Measurements from ENCODE around the gene ANO10.
"Not testable (repeated sequence)": the region's sequence is repeated elsewhere in the genome, so short reads cannot be mapped to it uniquely, and the experiment has no call there.

The ANO10 gene

DNA sequence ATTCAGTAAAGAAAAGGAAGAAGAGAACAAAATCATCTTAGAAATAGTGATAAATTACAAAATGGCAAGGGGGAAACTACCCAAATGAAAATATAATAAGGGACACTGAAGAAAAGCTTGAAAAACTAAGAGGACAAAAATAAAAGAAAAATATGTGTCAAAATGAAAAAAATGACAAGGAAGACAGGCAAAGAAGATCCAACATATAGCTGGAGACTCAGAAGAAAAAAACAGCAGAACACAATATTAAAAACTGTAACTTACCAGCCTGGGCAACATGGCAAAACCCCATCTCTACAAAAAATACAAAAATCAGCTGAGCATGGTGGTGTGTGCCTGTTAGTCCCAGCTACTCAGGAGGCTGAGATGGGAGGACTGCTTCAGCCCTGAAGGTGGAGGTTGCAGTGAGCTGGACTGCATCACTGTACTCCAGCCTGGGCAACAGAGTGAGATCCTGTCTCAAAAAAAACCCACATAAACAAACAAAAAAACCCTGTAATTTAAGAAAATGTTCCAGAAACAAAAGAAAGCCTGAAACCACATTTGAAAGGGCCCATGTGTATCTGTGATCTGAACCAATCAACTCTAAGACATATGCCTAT lies 93.2 kb downstream of the ANO10 start:
- Histone ChIP-seq H3K27me3 (ENCODE audit: control insufficient read depth, insufficient read depth, low read length) (no peaks in the 10 kb centered on the region), H3K4me3 (ENCODE audit: low read length) (no peak overlapping the region), H3K4me1 (ENCODE audit: control insufficient read depth, low read depth, low read length) (no peaks in the 10 kb centered on the region), H3K9me3 (ENCODE audit: control insufficient read depth, low read depth, low read length) (no peaks in the 10 kb centered on the region), H3K27ac (ENCODE audit: low read length) (no peak overlapping the region), H3K9ac (ENCODE audit: low read length) (no peak overlapping the region), H3K36me3 (ENCODE audit: control insufficient read depth, low read depth, low read length) (no peaks in the 10 kb centered on the region)

DNA sequence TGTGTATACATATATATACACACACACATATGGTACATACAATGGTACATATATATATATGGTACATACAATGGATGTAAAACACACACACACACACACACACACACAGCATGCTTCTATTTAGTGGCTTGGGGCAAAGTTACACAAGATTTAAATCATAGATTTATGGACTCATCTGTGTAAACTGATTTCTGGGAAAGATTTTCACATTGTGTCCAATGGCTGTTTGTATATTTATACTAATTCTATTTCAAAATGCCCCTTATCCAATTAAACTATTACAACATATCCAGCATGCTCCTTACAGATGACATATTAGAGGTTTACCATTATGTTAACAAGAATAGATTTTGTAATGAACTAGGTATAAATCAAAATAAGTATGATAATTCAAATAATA lies 94.9 kb downstream of the ANO10 start:
- Histone ChIP-seq H3K27me3 (ENCODE audit: control insufficient read depth, insufficient read depth, low read length) (no peaks in the 10 kb centered on the region), H3K36me3 (ENCODE audit: control insufficient read depth, low read depth, low read length) (no peaks in the 10 kb centered on the region), H3K4me3 (ENCODE audit: low read length) (no peak overlapping the region), H3K9me3 (ENCODE audit: control insufficient read depth, low read depth, low read length) (no peaks in the 10 kb centered on the region), H3K4me1 (ENCODE audit: control insufficient read depth, low read depth, low read length) (no peaks in the 10 kb centered on the region), H3K27ac (ENCODE audit: low read length) (no peak overlapping the region), H3K9ac (ENCODE audit: low read length) (no peak overlapping the region)

DNA sequence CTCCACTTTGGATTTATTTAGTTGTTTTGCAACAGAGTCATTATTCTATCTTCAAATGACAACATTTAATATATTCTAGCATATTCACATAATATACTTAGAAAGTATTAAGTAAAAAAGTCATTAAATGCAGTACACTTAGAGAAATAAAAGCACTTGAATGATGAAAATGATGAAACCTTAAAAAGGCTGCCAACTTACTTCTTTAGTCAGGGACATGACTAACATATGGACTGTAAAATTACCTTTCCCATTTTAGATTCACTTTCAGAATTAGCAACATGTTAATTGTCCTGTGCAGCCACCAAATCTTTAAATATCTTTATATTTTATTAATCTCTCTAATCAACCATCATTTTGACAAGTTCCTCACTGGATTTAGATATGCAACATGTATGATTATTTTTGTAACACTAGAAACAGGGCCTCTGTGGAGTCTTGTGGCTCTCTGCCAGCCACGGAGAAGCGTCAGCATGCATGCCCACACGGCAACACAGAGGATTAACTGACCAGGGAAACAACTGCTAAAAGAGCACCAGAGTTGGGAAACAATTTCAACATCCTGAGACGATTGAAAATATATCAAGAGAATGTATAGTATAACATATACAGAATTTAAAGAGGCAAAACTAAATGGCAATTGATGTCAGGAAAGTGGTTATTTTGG lies 95.7 kb downstream of the ANO10 start:
- H3K4me3 ChIP-seq (ENCODE audit: low read length) = no peak overlapping the region
- H3K4me1 ChIP-seq (ENCODE audit: control insufficient read depth, low read depth, low read length) = no peaks in the 10 kb centered on the region
- no peaks in the 10 kb centered on the region for H3K36me3 ChIP-seq (ENCODE audit: control insufficient read depth, low read depth, low read length)
- no peak overlapping the region for H3K9ac ChIP-seq (ENCODE audit: low read length)
- no peaks in the 10 kb centered on the region for H3K27me3 ChIP-seq (ENCODE audit: control insufficient read depth, insufficient read depth, low read length)
- H3K9me3 ChIP-seq (ENCODE audit: control insufficient read depth, low read depth, low read length) = no peaks in the 10 kb centered on the region
- H3K27ac ChIP-seq (ENCODE audit: low read length) = no peak overlapping the region

DNA sequence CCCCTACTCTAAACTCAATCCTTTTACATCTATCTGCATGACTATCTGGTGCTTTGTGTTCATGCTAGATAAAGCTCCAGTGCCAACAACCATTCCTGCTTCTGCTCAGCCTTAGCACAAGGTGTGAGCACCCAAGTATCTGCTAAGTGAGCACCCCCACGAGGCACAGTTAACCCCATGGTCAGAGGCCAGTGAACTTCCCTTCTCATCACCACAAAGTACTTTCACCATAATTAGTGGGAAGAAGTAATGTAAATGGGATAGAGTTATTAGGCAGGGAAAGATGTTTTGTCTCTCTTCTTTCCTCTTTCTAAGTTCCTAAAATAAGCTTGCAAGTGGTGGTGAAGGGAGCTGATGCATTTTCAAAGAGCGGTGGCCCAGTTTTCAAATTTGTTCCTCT lies 96.4 kb downstream of the ANO10 start:
- Histone ChIP-seq H3K27me3 (ENCODE audit: control insufficient read depth, insufficient read depth, low read length) (no peaks in the 10 kb centered on the region), H3K27ac (ENCODE audit: low read length) (no peak overlapping the region), H3K9me3 (ENCODE audit: control insufficient read depth, low read depth, low read length) (no peaks in the 10 kb centered on the region), H3K9ac (ENCODE audit: low read length) (no peak overlapping the region), H3K36me3 (ENCODE audit: control insufficient read depth, low read depth, low read length) (no peaks in the 10 kb centered on the region), H3K4me1 (ENCODE audit: control insufficient read depth, low read depth, low read length) (no peaks in the 10 kb centered on the region), H3K4me3 (ENCODE audit: low read length) (no peak overlapping the region)

DNA sequence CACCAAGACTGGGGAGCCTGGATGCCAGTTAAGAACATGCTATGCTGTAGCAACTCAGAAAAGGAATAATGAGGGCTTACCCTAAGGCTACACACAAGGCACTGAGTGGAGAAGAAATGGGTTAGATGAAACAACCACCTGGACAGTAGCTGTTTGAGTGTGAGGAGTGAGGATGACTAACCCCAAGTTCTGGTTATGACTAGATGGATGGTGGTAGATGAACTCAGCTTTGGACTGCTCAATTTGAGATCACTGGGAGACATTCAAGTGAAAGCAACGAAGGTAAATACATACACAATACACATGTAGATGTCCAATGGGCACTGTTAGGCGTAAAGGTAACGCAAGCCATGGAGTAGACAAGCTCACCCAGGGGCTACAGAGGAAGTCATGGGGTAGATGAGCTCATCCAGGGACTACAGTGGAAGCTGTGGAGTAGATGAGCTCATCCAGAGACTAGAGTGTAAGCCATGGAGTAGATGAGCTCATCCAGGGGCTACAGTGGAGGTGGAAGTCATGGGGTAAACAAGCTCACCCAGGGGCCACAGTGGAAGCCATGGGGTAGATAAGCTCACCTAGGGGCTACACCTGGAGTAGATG lies 98.3 kb downstream of the ANO10 start:
- no peak overlapping the region for H3K4me3 ChIP-seq (ENCODE audit: low read length)
- no peaks in the 10 kb centered on the region for H3K4me1 ChIP-seq (ENCODE audit: control insufficient read depth, low read depth, low read length)
- H3K36me3 ChIP-seq (ENCODE audit: control insufficient read depth, low read depth, low read length) = no peaks in the 10 kb centered on the region
- no peak overlapping the region for H3K27ac ChIP-seq (ENCODE audit: low read length)
- H3K9me3 ChIP-seq (ENCODE audit: control insufficient read depth, low read depth, low read length) = peaks cover 3% of the 10 kb centered on the region
- H3K27me3 ChIP-seq (ENCODE audit: control insufficient read depth, insufficient read depth, low read length) = no peaks in the 10 kb centered on the region
- no peak overlapping the region for H3K9ac ChIP-seq (ENCODE audit: low read length)

DNA sequence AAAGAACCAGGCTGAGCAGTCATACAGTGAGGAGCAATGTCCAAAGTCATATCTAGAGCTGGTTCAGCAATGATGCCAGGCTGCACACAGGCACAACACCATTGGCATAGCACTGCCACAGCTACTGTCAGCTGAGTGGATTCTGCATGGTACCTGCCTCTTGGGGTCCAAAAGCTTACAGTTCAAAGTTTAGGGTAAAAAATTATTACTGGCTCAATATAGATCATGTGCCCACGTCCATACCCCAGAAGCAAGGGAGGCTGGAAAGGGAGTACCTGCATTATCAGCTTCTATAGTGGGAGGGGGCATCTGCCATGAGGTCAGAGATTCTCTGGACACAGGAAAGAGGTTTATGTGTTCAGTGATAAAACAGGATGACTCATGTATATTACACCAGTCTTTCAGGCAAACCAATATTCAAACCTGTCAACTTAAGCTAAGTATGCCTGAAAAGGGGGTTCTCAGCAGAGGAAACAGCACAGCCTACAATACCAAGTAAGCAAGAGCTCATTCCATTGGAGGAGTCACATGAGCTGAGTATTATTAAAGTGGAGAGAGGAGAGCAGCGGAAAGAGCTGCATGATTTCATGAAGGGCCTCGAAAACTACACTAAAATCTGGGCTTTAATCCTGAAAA lies 99.0 kb downstream of the ANO10 start:
- H3K36me3 ChIP-seq (ENCODE audit: control insufficient read depth, low read depth, low read length) = no peaks in the 10 kb centered on the region
- no peaks in the 10 kb centered on the region for H3K4me1 ChIP-seq (ENCODE audit: control insufficient read depth, low read depth, low read length)
- no peaks in the 10 kb centered on the region for H3K27me3 ChIP-seq (ENCODE audit: control insufficient read depth, insufficient read depth, low read length)
- no peak overlapping the region for H3K27ac ChIP-seq (ENCODE audit: low read length)
- peaks cover 3% of the 10 kb centered on the region for H3K9me3 ChIP-seq (ENCODE audit: control insufficient read depth, low read depth, low read length)
- H3K4me3 ChIP-seq (ENCODE audit: low read length) = no peak overlapping the region
- no peak overlapping the region for H3K9ac ChIP-seq (ENCODE audit: low read length)

DNA sequence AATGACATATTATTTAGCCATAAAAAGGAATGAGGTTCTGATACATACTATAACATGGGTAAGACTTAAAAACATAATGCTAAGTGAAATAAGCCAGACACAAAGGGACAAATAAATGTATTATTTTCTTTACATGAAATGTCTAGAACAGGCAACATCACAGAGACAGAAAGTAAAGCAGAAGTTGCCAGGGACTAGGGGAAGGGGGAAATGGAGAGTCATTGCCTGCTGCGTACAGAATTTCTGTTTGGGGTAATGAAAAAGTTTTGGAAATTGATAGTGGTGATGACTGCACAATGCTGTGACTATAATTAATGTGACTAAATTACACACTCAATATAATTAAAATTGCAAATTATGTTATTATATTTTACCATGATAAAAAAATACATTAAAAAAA lies 99.9 kb downstream of the ANO10 start:
- Histone ChIP-seq H3K4me1 (ENCODE audit: control insufficient read depth, low read depth, low read length) (no peaks in the 10 kb centered on the region), H3K27me3 (ENCODE audit: control insufficient read depth, insufficient read depth, low read length) (no peaks in the 10 kb centered on the region), H3K9me3 (ENCODE audit: control insufficient read depth, low read depth, low read length) (peaks cover 3% of the 10 kb centered on the region), H3K36me3 (ENCODE audit: control insufficient read depth, low read depth, low read length) (no peaks in the 10 kb centered on the region), H3K9ac (ENCODE audit: low read length) (no peak overlapping the region), H3K4me3 (ENCODE audit: low read length) (no peak overlapping the region), H3K27ac (ENCODE audit: low read length) (no peak overlapping the region)

DNA sequence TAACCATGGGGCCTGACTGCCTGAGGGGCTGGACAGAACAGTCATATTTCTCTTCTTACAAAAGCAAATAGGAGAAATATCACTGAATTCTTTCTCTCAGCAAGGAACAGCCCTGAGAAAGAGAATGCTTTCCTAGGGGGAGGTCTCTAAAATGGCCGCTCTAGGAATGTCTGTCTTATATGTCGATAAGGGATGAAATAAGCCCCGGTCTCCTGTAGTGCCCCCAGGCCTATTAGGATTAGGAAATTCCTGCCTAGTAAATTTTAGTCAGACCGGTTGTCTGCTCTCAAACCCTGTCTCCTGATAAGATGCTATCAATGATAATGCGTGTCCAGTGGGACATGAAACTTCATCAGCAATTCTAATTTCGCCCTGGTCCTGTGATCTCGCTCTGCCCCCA lies 103.3 kb downstream of the ANO10 start:
- not testable (repeated sequence) for H3K4me3 ChIP-seq (ENCODE audit: low read length); H3K9ac ChIP-seq (ENCODE audit: low read length); H3K9me3 ChIP-seq (ENCODE audit: control insufficient read depth, low read depth, low read length); H3K4me1 ChIP-seq (ENCODE audit: control insufficient read depth, low read depth, low read length); H3K27ac ChIP-seq (ENCODE audit: low read length); H3K36me3 ChIP-seq (ENCODE audit: control insufficient read depth, low read depth, low read length); H3K27me3 ChIP-seq (ENCODE audit: control insufficient read depth, insufficient read depth, low read length)

DNA sequence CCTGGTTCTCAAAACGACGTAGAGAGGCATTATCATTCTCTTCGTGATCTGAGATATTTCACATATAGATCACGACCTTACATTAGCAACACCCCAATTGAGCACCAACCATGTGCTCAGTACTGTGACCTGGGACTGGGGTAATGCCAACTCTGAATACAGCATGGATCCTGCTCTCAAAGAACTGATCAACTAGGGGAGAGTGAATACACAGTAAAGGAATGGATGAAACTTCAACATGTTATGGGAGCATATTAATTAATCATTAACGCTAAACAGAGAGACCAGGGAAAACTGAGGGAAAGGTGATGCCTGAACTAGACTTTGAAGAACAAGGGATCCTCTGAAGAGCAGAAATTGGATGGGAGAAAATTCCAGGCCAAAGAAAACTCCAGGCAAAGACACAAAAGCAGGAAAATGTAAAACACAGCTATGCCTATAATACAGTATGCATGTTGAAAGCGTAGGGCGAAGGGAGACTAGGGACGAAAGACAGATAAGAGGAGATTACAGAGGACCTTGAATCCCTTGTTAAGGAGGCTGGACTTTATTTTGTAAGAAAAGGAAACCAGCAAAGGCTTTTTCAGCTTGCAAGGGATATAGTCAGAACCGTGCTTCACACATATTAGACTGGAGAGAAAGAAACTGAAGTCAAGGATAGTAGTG lies 105.7 kb downstream of the ANO10 start:
- H3K36me3 ChIP-seq (ENCODE audit: control insufficient read depth, low read depth, low read length) = no peaks in the 10 kb centered on the region

DNA sequence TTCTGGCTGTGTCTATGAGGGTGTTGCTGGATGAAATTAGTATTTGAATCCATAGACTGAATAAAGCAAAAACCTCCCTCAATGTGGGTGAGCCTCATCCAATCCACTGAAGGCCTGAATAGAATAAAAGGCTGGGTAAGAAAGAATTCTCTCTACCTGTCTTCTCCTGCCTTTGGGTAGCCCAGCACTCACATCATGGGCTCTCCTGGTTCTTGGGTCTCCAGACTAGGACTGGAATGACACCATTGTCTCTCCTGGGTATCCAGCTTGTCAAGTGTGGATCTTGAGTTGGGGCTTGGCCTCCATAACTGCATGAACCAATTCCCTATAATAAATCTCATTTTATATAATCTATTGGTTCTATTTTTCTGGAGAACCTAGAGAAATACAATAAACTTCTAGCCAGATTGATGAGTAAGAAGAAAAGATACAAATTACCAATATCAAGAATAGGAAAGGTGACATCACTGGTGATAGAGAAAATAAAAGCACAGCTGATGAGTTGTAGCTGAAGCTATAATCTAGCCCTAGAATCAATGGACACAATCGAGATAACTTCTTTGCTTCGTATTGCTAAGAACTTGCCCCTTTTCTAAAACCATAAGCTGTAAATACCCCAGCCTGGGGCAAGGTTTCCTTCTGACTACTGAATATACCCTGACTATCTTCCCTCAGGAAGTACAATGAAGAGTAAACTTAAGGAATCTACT lies 106.4 kb downstream of the ANO10 start:
- H3K27ac ChIP-seq (ENCODE audit: low read length) = no peak overlapping the region
- peaks cover 3% of the 10 kb centered on the region for H3K9me3 ChIP-seq (ENCODE audit: control insufficient read depth, low read depth, low read length)
- no peak overlapping the region for H3K4me3 ChIP-seq (ENCODE audit: low read length)
- no peaks in the 10 kb centered on the region for H3K36me3 ChIP-seq (ENCODE audit: control insufficient read depth, low read depth, low read length)
- H3K9ac ChIP-seq (ENCODE audit: low read length) = no peak overlapping the region
- no peaks in the 10 kb centered on the region for H3K4me1 ChIP-seq (ENCODE audit: control insufficient read depth, low read depth, low read length)
- H3K27me3 ChIP-seq (ENCODE audit: control insufficient read depth, insufficient read depth, low read length) = no peaks in the 10 kb centered on the region

More for the DNA sequence above, 105.7 kb downstream of the ANO10 start:
- H3K4me3 ChIP-seq (ENCODE audit: low read length) = no peak overlapping the region
- H3K4me1 ChIP-seq (ENCODE audit: control insufficient read depth, low read depth, low read length) = no peaks in the 10 kb centered on the region
- peaks cover 3% of the 10 kb centered on the region for H3K9me3 ChIP-seq (ENCODE audit: control insufficient read depth, low read depth, low read length)
- H3K27ac ChIP-seq (ENCODE audit: low read length) = no peak overlapping the region
- no peak overlapping the region for H3K9ac ChIP-seq (ENCODE audit: low read length)
- H3K27me3 ChIP-seq (ENCODE audit: control insufficient read depth, insufficient read depth, low read length) = no peaks in the 10 kb centered on the region

DNA sequence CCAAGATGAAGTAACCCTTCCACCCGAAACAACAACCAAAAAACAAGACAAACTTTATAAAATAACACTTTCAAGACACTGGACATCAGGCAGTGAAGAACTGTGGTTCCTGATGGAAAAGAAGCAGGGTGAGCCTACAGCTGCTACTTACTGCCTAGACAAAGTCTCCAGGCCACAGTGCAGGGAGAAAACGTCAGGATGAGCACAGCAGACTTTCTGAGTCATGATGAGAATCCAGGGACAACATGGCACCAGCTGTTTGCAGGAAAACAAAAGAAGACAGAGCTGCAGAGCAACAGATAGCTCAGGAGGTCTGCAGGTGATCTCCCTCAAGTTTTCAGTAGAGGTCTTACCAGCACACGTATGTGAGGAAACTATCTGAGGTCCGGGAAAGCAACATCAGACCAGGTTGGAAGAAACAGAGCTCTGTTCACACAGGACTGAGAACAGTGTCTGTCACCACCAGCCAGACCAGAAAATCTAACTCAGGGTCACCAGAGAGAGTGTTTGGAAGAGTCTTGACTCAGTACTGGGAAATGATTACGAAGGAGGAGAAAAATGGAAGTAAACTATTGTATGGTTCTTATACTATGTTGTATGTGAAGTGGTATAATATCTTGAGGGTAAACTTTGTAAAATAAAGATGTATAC lies 108.9 kb downstream of the ANO10 start:
- no peaks in the 10 kb centered on the region for H3K27me3 ChIP-seq (ENCODE audit: control insufficient read depth, insufficient read depth, low read length)
- H3K9ac ChIP-seq (ENCODE audit: low read length) = no peak overlapping the region
- no peaks in the 10 kb centered on the region for H3K9me3 ChIP-seq (ENCODE audit: control insufficient read depth, low read depth, low read length)
- H3K4me1 ChIP-seq (ENCODE audit: control insufficient read depth, low read depth, low read length) = no peaks in the 10 kb centered on the region
- no peaks in the 10 kb centered on the region for H3K36me3 ChIP-seq (ENCODE audit: control insufficient read depth, low read depth, low read length)
- no peak overlapping the region for H3K4me3 ChIP-seq (ENCODE audit: low read length)
- H3K27ac ChIP-seq (ENCODE audit: low read length) = no peak overlapping the region

Measured in iPS-18a (cell line).